HG03378 (cell line): ENCODE results near the gene ZBTB20.
"Not testable (repeated sequence)": the region's sequence is repeated elsewhere in the genome, so short reads cannot be mapped to it uniquely, and the experiment has no call there.

ENCODE experiments used
- ATAC-seq: cut with Tn5 transposase; IDR thresholded peaks from one replicate; pipeline ENCODE4 v1.9.1; 2021; ENCODE audit warnings: mild to moderate bottlenecking, moderate library complexity; ENCODE audit not compliant: unreplicated experiment

The ZBTB20 gene

GRCh38 chr3:114694251-114694650 is 452.8 kb downstream of the ZBTB20 start:
- ATAC-seq, result no peak

GRCh38 chr3:114691871-114692270 is 455.2 kb downstream of the ZBTB20 start:
- ATAC-seq, result no peak

GRCh38 chr3:114690911-114691310 is 456.2 kb downstream of the ZBTB20 start:
- ATAC-seq, result no peak

GRCh38 chr3:114687151-114687550 is 459.9 kb downstream of the ZBTB20 start:
- ATAC-seq, result no peak

GRCh38 chr3:114686621-114687020 is 460.5 kb downstream of the ZBTB20 start:
- ATAC-seq, result no peak

GRCh38 chr3:114685161-114685560 is 461.9 kb downstream of the ZBTB20 start:
- no peak for ATAC-seq

- no peak for ATAC-seq
These were observed 466.8 kb downstream of the ZBTB20 start for GRCh38 chr3:114680299-114680698.

- ATAC-seq, result not testable (repeated sequence)
These were observed 467.3 kb downstream of the ZBTB20 start for GRCh38 chr3:114679773-114680172.

- ATAC-seq, result no peak
These were observed 472.0 kb downstream of the ZBTB20 start for GRCh38 chr3:114675104-114675503.

- ATAC-seq, result no peak
These were observed 473.1 kb downstream of the ZBTB20 start for GRCh38 chr3:114674036-114674435.

- no peak for ATAC-seq
These were observed 473.6 kb downstream of the ZBTB20 start for GRCh38 chr3:114673481-114673880.

GRCh38 chr3:114672692-114673447 is 474.2 kb downstream of the ZBTB20 start:
- no peak for ATAC-seq

GRCh38 chr3:114671741-114672510 is 475.2 kb downstream of the ZBTB20 start:
- no peak for ATAC-seq

GRCh38 chr3:114669614-114670013 is 477.5 kb downstream of the ZBTB20 start:
- ATAC-seq, result no peak

GRCh38 chr3:114668099-114668498 is 479.0 kb downstream of the ZBTB20 start:
- ATAC-seq, result no peak

GRCh38 chr3:114666623-114667022 is 480.5 kb downstream of the ZBTB20 start:
- no peak for ATAC-seq

- ATAC-seq, result no peak
These were observed 483.1 kb downstream of the ZBTB20 start for GRCh38 chr3:114664006-114664405.

GRCh38 chr3:114660808-114661207 is 486.3 kb downstream of the ZBTB20 start:
- ATAC-seq, result no peak

- no peak for ATAC-seq
These were observed 487.0 kb downstream of the ZBTB20 start for GRCh38 chr3:114660124-114660523.

- ATAC-seq, result no peak
These were observed 487.7 kb downstream of the ZBTB20 start for GRCh38 chr3:114659109-114660061.

GRCh38 chr3:114651555-114651954 is 495.5 kb downstream of the ZBTB20 start:
- ATAC-seq, result no peak
